Glomerular visceral epithelial cell (primary cell): ENCODE data around the gene ZC3H15.
A peak's percentile ranks its signal among the peaks of the same experiment; 100 is the strongest.
"Not testable (repeated sequence)": the region's sequence is repeated elsewhere in the genome, so short reads cannot be mapped to it uniquely, and the experiment has no call there.

ENCODE experiments used
- DNase-seq: peaks from one replicate; pipeline ENCODE4 v3.0.0-alpha.2; 2016; ENCODE audit errors: extremely low spot score

The ZC3H15 gene

GRCh38 chr2:186485871-186486650 lies at the start of gene ZC3H15:
TSS of gene ZC3H15 (plus strand) at chr2:186486260. CDS start at chr2:186486383, 123 bp downstream.
- DNase-seq: peak; percentile 99

- DNase-seq: no peak
Measured at GRCh38 chr2:186437719-186438118, 48.3 kb upstream of the ZC3H15 start.

GRCh38 chr2:186439673-186440095 lies 46.4 kb upstream of the ZC3H15 start:
- peak; percentile 69 for DNase-seq

GRCh38 chr2:186440506-186440905 lies 45.6 kb upstream of the ZC3H15 start:
- DNase-seq: no peak

GRCh38 chr2:186442885-186443284 lies 43.2 kb upstream of the ZC3H15 start:
- DNase-seq: no peak

- no peak for DNase-seq
Measured at GRCh38 chr2:186443851-186444250, 42.2 kb upstream of the ZC3H15 start.

- no peak for DNase-seq
Measured at GRCh38 chr2:186445506-186445905, 40.6 kb upstream of the ZC3H15 start.

- DNase-seq: no peak
Measured at GRCh38 chr2:186455613-186456012, 30.4 kb upstream of the ZC3H15 start.

- DNase-seq: peak; percentile 63
Measured at GRCh38 chr2:186456941-186457340, 29.1 kb upstream of the ZC3H15 start.

GRCh38 chr2:186457908-186458307 lies 28.2 kb upstream of the ZC3H15 start:
- DNase-seq: no peak

GRCh38 chr2:186459009-186459408 lies 27.1 kb upstream of the ZC3H15 start:
- peak; percentile 16 for DNase-seq

- DNase-seq: peak; percentile 39
Measured at GRCh38 chr2:186460465-186460864, 25.6 kb upstream of the ZC3H15 start.

GRCh38 chr2:186466743-186467142 lies 19.3 kb upstream of the ZC3H15 start:
- DNase-seq: no peak

- no peak for DNase-seq
Measured at GRCh38 chr2:186467421-186467820, 18.6 kb upstream of the ZC3H15 start.

GRCh38 chr2:186472722-186473493 lies 13.2 kb upstream of the ZC3H15 start:
- not testable (repeated sequence) for DNase-seq

- not testable (repeated sequence) for DNase-seq
Measured at GRCh38 chr2:186474239-186474638, 11.8 kb upstream of the ZC3H15 start.

GRCh38 chr2:186477790-186478189 lies 8.3 kb upstream of the ZC3H15 start:
- DNase-seq: no peak

- no peak for DNase-seq
Measured at GRCh38 chr2:186480991-186481390, 5.1 kb upstream of the ZC3H15 start.

GRCh38 chr2:186484062-186484735 lies 1.9 kb upstream of the ZC3H15 start:
- DNase-seq: no peak

- no peak for DNase-seq
Measured at GRCh38 chr2:186485576-186485870, 537 bp upstream of the ZC3H15 start.

- peak; percentile 33 for DNase-seq
Measured at GRCh38 chr2:186486651-186487647, 889 bp downstream of the ZC3H15 start.
